AG09319 (cell line): ENCODE measurements around the gene TIPIN.
A peak's percentile ranks its signal among the peaks of the same experiment; 100 is the strongest.

Source experiments
- DNase-seq: peaks from one replicate; pipeline ENCODE4 v3.0.0-alpha.2; 2010; ENCODE audit warnings: low read depth; ENCODE audit errors: extremely low read depth
- CTCF ChIP-seq: IDR thresholded peaks from 2 replicates; pipeline ENCODE4 v1.5.1; 2011; ENCODE audit warnings: low read depth, mild to moderate bottlenecking, inconsistent platforms, low read length, moderate library complexity

Gene TIPIN

DNA sequence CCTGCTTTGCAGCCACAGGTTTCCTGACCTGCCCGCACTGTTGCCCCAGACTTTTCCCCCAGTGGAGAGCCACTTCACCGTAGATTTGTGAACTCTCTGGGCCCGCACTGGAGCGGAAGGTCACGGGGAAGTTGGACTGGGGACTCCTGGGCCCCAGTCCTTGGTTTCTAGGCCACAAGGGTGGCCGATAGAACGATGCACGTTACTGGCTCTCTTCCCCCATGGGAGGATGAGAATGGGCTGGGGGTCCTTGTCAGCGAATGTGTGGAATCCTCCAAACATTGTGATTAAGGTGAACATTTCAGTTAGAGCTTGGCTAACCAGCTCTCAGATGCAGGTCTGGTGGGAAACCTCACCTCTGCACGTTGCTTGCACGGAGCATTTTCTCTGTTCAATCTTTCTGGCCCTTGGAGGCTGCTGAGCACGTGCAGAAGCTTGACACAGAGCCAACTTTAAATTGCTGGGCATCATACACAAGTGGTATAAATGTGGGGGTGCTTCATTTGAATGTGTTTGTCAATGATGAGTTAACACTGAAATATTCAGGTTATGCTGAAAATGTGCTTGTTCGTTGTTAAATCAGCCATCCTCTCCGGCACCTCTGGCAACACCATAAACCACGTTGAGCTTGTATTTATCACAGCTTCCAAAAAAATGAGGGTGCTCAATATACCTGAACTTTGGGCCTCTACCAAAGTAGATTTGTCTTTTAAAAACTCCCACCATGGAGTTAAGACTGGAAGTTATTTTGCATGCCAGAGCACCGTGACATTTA is 62.1 kb downstream of the TIPIN start:
- no peak for TF ChIP-seq CTCF
- peak; percentile 27 for DNase-seq

- DNase-seq: no peak
- no peak for TF ChIP-seq CTCF
Measured at GRCh38 chr15:66293419-66294156, 62.9 kb downstream of the TIPIN start, which contains the start of gene DIS3L. TSS of gene DIS3L (plus strand) at chr15:66293568. CDS start at chr15:66293597, 29 bp downstream.

GRCh38 chr15:66292571-66293418 is 63.7 kb downstream of the TIPIN start:
- no peak for TF ChIP-seq CTCF
- DNase-seq: no peak

- DNase-seq: no peak
Measured at GRCh38 chr15:66291816-66292570, 64.5 kb downstream of the TIPIN start.

GRCh38 chr15:66290518-66290917 is 66.0 kb downstream of the TIPIN start:
- TF ChIP-seq CTCF: no peak

More at GRCh38 chr15:66291816-66292570, 64.5 kb downstream of the TIPIN start:
- no peak for TF ChIP-seq CTCF

GRCh38 chr15:66290007-66290406 is 66.5 kb downstream of the TIPIN start:
- TF ChIP-seq CTCF: no peak
- no peak for DNase-seq

More at GRCh38 chr15:66290518-66290917, 66.0 kb downstream of the TIPIN start:
- no peak for DNase-seq
